Suprapubic skin (tissue), 3 donors: ENCODE results near the gene PTK6.

Experiments
- CTCF ChIP-seq, 2 donors: fragments of 200-600 bp in 1 of 2; fragments of 450-650 bp in 1 of 2; sonication (generic) in 1 of 2; IDR thresholded peaks; one replicate each; pipeline ENCODE4 v1.5.1; 2016 to 2019; ENCODE audit warnings: antibody characterized with exemption in 2 of 2, mild to moderate bottlenecking in 1 of 2, moderate library complexity in 1 of 2
- POLR2AphosphoS5 ChIP-seq, 3 donors: sonication (generic); formaldehyde crosslinking; IDR thresholded peaks; one replicate each; pipeline ENCODE4 v1.6.1; 2017; ENCODE audit warnings: antibody characterized with exemption in 3 of 3

- no peak for TF ChIP-seq CTCF (IDR thresholded peaks at IDR 0.05)
- TF ChIP-seq POLR2AphosphoS5 (IDR thresholded peaks at IDR 0.05): no peak
These were observed 43.6 kb downstream of the PTK6 start for GRCh38 chr20:63493563-63494020.
